SK-MEL-5 (cell line): ENCODE results near the gene DSG3. TPM values are rescaled to one million over a fixed set of nuclear protein-coding genes. Genes with fewer than 3 reads are reported as not detected.
A peak's percentile ranks its signal among the peaks of the same experiment; 100 is the strongest.

Experiments used
- DNase-seq: peaks from one replicate; pipeline ENCODE4 v3.0.0-alpha.2; 2016; ENCODE audit warnings: low read depth, low spot score
- in situ Hi-C: cut with HindIII; loops from 2 replicates; pipeline ENCODE4 v1.10.0; 2016; ENCODE audit warnings: low sequenced_read_pairs, high pct_unique_total_duplicates, low pct_unique_long_range_greater_than_20kb
- polyA plus RNA-seq, 2 experiments: library from polyadenylated mRNA; depleted of rRNA; stranded (reverse); fragments of >200 nt; gene quantifications; 2 replicates each; pipeline ENCODE4 v1.2.3, GENCODE V29; 2015
- total RNA-seq: library from RNA; depleted of rRNA; stranded (reverse); fragments of >200 nt; shearing (Covaris generic); gene quantifications from 2 replicates; pipeline ENCODE4 v1.2.3, GENCODE V29; 2014; rRNA removed

DSG3 gene
- 0.08 and 0.13 TPM in 2 replicates for total RNA-seq
- polyA plus RNA-seq (2015; cell fraction: cytosol; rRNA removed): 0.07 and 0.14 TPM in 2 replicates
- polyA plus RNA-seq (2015; cell fraction: nucleus; rRNA removed): 0.18 TPM in 1 of 2 replicates, not detected in the other

- DNase-seq: peak; percentile 8
- in situ Hi-C loops: no loop called here
Measured at GRCh38 chr18:31447530-31448191, at the start of gene DSG3. Gene DSG3, plus strand, starts transcription at chr18:31447741. Its CDS starts 137 bp downstream, at chr18:31447878.

GRCh38 chr18:31398191-31398590, 49.4 kb upstream of the DSG3 start:
- in situ Hi-C loops: no loop called here
- DNase-seq: no peak

- DNase-seq: no peak
- in situ Hi-C loops: no loop called here
Measured at GRCh38 chr18:31399306-31400032, 48.1 kb upstream of the DSG3 start.

GRCh38 chr18:31401156-31402025, 46.1 kb upstream of the DSG3 start:
- DNase-seq: no peak
- in situ Hi-C loops: no loop called here

- in situ Hi-C loops: no loop called here
- DNase-seq: no peak
Measured at GRCh38 chr18:31402026-31402373, 45.5 kb upstream of the DSG3 start.

GRCh38 chr18:31403409-31403808, 44.1 kb upstream of the DSG3 start:
- no peak for DNase-seq
- in situ Hi-C loops: no loop called here

GRCh38 chr18:31407649-31408048, 39.9 kb upstream of the DSG3 start:
- in situ Hi-C loops: no loop called here
- DNase-seq: no peak

GRCh38 chr18:31409276-31409675, 38.3 kb upstream of the DSG3 start:
- no peak for DNase-seq
- in situ Hi-C loops: no loop called here

- in situ Hi-C loops: no loop called here
- DNase-seq: no peak
Measured at GRCh38 chr18:31410716-31411483, 36.6 kb upstream of the DSG3 start.

- in situ Hi-C loops: no loop called here
- DNase-seq: no peak
Measured at GRCh38 chr18:31413137-31413536, 34.4 kb upstream of the DSG3 start.

GRCh38 chr18:31417850-31418249, 29.7 kb upstream of the DSG3 start:
- no peak for DNase-seq
- in situ Hi-C loops: no loop called here

GRCh38 chr18:31419457-31419932, 28.0 kb upstream of the DSG3 start:
- in situ Hi-C loops: no loop called here
- DNase-seq: no peak

- in situ Hi-C loops: no loop called here
- no peak for DNase-seq
Measured at GRCh38 chr18:31420032-31420431, 27.5 kb upstream of the DSG3 start.

GRCh38 chr18:31420524-31420923, 27.0 kb upstream of the DSG3 start:
- in situ Hi-C loops: no loop called here
- DNase-seq: no peak

GRCh38 chr18:31424383-31424988, 23.1 kb upstream of the DSG3 start:
- in situ Hi-C loops: no loop called here

GRCh38 chr18:31426021-31426420, 21.5 kb upstream of the DSG3 start:
- no peak for DNase-seq
- in situ Hi-C loops: no loop called here

More at GRCh38 chr18:31424383-31424988, 23.1 kb upstream of the DSG3 start:
- peak; percentile 73 for DNase-seq

GRCh38 chr18:31426871-31427406, 20.6 kb upstream of the DSG3 start:
- in situ Hi-C loops: no loop called here
- no peak for DNase-seq
